ENCODE measurements around the gene VGLL2. TPM values are rescaled to one million over a fixed set of nuclear protein-coding genes. Genes with fewer than 3 reads are reported as not detected.

The VGLL2 gene
- total RNA-seq, 1 donor from 2014 or later = not detected

DNA sequence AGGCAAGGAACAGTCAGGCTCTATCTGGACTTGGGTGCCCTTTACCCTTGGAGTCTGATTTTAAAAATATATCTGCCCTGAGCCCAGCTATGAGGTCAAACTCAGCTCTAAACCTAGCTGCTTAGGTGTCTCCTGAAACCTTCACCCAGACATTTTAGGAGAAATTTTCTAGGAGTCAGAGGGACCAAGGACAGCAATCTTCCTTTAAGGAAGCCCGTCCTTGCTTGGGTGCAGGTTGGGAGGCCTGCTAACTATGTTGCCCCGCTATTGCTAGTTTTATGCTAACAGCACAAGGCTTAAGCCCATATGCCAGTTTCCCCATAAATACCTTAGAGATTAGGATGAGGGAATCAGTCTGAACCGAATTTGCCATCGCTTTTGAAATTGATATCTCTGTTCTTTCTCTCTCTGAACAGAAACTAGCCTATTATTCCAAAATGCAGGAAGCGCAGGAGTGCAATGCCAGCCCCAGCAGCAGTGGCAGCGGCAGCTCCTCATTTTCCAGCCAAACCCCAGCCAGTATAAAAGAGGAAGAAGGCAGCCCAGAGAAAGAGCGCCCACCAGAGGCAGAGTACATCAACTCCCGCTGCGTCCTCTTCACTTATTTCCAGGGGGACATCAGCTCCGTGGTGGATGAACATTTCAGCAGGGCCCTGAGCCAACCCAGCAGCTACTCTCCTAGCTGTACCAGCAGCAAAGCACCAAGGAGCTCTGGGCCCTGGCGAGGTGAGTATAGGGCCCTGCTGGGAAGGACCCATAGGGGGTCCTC is 2.6 kb downstream of the VGLL2 start:
- intact Hi-C loops (cut with micrococcal nuclease) = loop anchor here (10.0 kb wide), 1 partner anchor 393 kb away; the partner anchor contains the start of gene RFX6

DNA sequence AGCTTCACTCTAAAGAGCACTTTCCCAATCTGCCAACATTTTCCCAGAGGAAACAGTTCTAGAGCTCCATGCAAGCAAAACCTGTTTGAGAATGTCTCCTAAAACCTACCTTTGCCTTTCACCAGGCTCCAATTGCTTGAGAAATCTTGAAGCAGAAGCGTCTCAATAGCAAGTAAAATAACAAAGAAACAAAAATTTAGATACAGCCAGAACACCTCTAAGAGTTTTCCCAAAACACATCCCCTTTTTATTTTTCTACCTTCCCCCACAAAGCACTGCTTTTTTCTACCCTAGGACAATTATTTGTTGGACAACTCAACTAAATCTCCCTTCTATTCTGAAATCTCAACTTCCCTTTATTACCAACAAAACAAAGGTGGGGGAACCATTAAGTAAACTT is 3.6 kb downstream of the VGLL2 start:
- intact Hi-C loops (cut with micrococcal nuclease) = loop anchor here (10.0 kb wide), 1 partner anchor 394 kb away; the partner anchor contains the start of gene RFX6

DNA sequence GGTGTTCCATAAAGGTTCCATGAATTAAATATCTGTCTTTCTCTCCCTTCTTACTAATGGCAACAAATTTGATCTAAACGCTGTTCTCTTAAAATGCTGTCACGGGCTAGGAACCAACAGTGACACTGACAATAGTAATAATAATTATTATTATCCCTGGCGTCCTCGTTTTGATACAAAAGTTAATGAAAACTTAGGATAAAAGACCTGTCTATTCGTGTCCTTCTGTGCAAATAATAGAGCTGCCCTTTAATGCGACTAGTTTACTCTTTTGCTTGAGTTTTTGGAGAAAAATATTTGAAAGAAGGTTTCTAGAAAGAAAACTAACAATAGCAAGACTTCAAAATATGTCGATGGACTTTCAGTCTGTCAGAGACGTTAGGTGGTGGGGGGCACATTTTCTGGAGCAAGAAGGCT is 4.3 kb downstream of the VGLL2 start:
- intact Hi-C loops (cut with micrococcal nuclease) = loop anchor here (10.0 kb wide), 1 partner anchor 395 kb away; the partner anchor contains the start of gene RFX6

GRCh38 chr6:117270055-117270842 is 4.9 kb downstream of the VGLL2 start:
- intact Hi-C loops (cut with micrococcal nuclease) = no loop called here

- intact Hi-C loops (cut with micrococcal nuclease) = no loop called here
Measured at GRCh38 chr6:117270843-117271507, 5.6 kb downstream of the VGLL2 start.

DNA sequence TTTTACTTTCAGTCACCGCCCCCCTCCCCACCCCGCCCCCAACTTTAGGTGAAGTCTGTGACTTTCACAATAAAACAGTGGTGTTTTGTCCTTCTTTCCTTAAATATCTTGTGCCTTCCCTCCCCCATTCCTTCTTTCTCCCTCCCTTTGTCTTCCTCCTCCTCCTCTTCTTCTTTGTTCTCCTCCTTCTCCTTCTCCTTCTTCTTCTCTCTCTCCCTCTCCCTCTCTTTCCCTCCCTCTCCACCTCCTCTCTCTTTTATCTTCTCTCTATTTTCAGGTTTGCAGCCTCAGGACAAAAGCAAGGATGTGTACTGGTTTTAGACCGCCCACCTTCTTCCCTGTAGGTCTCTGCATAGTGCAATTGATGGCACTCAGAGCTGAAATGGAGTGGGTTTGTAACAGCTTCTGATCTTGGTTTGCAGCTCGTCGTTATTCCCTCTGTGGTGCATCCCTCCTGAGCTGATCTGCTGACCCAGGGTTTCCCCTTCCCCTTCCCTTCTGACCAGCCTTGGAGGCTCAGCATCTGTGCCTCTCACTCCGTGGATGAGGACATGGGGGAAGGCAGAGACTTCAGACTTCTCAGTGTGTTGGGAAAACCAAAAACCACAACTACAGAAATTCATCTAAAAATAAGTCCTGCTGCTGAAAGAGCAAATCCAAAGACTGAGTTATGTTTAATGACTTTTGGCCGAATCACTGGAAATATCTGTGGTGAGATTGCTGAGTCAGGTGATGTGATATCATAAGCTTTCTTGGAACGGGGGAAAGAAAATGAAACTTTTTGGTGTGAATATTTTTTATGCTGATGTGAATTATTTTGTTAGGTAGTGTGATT is 6.9 kb downstream of the VGLL2 start:
- intact Hi-C loops (cut with micrococcal nuclease) = no loop called here

DNA sequence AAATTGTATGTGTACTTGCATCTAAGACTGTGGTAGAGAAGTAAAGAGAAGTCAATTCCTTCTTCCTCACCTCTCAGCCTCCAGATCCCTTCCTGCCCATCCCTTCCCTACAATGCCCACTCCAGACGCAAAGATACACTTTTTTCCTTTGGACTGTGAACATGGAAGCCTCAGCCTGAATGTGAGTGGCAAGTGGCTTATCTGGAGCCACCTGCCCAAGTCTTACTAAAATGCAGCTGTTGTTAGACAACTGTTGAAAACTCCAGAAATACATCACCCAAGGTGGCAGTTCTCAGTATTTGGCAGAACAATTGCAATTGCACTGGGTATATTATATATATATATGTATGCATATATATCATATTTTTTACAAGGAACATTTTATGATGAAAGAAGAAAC is 7.5 kb downstream of the VGLL2 start:
- intact Hi-C loops (cut with micrococcal nuclease) = no loop called here

GRCh38 chr6:117275205-117275604 is 9.8 kb downstream of the VGLL2 start:
- intact Hi-C loops (cut with micrococcal nuclease) = no loop called here

- intact Hi-C loops (cut with micrococcal nuclease) = no loop called here
Measured at GRCh38 chr6:117275711-117276110, 10.4 kb downstream of the VGLL2 start.

DNA sequence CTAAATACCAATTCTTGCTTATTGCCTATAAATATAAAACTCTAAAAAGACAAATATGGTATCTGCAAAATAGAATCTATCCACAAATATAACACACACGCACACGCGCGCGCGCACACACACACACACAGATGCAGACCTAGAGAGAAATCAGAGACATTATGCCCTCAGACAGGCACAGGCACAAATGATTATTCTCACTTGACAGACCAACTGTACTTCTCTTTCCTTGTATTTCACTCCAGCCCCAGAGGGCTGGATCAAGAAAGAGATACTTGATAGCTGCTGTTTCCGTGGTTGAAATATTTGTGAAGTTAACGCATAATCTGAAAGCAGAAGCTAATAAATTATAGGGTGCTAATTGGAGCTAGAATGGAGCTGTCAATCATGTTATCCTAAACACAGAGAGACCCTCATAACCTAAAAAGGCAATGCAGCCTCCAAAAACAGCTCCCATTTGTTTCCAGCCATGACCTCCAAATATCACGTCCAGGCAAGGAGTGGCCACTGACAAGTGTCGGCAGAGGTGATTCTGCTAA is 11.5 kb downstream of the VGLL2 start:
- intact Hi-C loops (cut with micrococcal nuclease) = no loop called here

GRCh38 chr6:117280922-117281321 is 15.6 kb downstream of the VGLL2 start:
- intact Hi-C loops (cut with micrococcal nuclease) = no loop called here

DNA sequence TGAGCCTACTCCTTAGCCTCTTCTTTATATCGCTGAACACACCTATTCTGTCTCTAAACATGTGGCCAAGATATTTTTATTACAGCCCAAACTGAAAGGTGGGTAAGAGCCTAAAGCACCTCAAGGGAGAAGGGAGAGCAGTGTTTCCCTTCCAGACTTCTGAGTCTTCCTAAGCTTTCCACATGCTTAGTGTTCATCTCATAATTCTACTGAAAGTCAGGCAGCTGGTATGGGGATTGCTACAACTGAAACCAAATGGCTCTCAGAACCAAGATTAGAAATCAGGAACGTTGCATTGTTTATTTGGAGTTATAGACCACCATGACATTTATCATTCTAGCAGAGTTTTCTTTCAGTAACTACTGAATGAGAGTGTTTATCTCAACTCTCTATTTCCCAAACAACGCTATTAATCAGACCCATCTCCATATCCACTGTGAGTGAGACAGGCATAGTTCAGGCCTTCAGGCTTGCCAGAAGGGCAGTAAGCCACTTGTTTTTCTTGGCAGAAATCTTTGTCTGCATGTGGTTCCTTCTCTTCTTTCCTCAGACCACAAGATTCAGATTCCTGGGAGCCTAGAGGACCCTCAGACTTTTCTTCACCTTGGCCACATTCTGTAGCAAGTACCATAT is 22.8 kb downstream of the VGLL2 start:
- intact Hi-C loops (cut with micrococcal nuclease) = no loop called here

DNA sequence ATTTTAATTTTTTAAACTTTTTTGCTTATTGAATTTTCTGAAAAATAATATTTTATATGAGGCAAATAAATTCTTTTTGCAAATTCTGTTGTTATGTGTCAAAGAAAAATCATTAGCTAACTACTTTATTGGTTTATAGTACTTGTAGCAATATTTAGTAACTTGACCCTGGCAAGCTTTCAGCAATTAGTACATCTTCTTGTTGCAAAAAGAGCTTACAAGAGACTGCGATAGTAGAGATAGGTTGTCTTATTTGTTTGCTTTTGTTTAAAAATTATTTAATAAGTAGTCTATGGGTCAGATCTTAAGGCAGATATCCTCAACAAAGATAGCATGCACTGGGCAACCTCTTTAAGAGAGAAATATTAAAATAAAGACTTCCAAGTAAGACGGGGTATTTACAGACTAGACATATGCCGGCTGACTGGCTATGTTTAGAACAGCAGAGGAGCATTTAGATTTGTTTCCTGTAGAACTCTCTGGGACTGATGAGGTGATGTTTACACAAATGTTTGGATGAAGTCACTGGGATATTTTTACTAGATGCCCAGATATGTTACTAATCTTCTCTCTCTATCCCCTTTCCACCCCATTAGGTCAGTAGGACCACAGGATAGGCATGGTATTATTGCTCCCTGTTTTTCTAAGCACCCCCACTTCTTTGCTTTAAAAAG is 25.0 kb downstream of the VGLL2 start:
- intact Hi-C loops (cut with micrococcal nuclease) = no loop called here

GRCh38 chr6:117298941-117299340 is 33.6 kb downstream of the VGLL2 start:
- intact Hi-C loops (cut with micrococcal nuclease) = no loop called here

DNA sequence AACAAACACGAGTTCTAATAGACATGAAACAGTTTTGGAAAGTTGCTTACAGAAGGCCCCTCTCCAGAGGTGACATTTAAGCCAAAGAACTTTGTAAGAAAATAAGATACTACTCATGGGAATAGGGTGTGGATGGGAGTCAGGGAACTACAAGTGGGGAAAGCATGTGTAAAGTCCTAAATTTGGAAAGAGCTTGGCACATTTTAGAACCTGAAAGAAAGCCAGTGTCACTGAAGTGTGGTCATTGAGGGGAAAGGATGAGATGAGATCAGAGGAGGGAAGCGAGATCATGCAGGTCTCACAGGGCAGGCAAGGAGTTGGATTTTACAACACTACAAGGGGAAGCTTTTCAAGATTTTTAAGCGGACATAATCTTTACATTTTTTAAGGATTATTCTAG is 38.0 kb downstream of the VGLL2 start:
- intact Hi-C loops (cut with micrococcal nuclease) = no loop called here

GRCh38 chr6:117304446-117304845 is 39.1 kb downstream of the VGLL2 start:
- intact Hi-C loops (cut with micrococcal nuclease) = no loop called here

DNA sequence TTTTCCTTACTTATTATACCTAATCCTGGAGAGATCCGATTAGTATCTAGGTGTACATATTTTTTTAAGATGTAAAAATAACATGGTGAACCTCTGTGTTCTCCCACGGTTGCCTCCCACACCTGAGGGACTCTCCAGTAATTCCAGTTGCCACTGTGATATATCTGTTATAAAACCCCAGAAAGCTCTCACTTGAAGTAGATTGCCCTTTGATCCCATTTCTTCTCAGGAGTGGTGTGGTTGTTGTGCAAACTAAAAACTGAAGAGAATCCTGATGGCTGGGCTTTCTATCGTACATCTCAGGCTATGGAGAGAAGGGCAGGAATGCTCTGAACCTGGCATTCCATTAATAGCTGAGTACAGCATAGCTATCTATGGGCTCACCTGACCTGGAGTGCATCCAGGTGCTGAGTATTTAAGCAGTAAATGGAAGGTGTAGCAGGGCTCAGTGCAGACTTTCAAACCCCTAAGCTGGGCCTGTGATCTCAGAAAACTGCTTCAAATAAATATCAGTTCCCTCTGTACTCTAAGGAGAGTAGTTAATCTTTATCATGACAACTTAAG is 41.0 kb downstream of the VGLL2 start:
- intact Hi-C loops (cut with micrococcal nuclease) = no loop called here

DNA sequence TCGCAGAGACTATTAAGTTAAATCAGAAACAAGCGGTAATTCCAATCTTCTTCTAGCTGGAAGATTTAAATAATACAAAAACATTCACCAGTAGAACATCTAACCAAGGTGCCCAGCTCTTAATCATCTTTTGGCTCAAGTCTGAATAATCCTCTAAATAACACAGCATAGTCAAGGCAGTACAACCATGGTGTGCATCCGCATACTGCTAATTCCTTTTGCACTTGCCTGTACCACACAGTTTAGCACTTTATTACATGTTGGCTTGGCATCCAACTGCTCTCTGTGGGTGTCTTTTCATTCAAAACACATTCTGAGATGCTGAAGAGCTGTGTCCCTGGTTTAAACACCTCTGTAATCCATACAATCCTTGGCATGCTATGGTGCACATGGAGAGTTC is 42.3 kb downstream of the VGLL2 start:
- intact Hi-C loops (cut with micrococcal nuclease) = no loop called here

DNA sequence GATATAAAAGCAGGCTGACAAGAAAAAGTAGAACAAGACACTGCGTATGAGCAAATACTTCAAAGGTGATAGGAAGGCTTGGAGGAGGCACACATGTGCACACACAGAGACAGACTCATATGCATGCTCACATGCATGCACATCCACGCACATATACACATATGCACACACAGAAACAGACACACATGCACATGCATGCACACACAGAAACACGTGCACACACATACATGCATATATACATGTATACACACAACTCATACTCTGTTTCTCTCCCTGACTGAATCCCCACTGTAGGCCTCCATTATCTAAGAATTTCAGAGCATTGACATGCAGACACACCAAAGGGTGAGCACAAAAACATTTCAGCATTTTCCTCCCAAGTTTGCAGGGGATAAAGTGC is 43.7 kb downstream of the VGLL2 start:
- intact Hi-C loops (cut with micrococcal nuclease) = no loop called here

Measured in T-helper 2 cell treated with Interferon-gamma antibody and Interleukin-4, amounts not matched to agents 100 ng/mL and 5 ng/mL, for 36 hours (primary cell).